Hematopoietic multipotent progenitor cell treated with erythropoietin and hydrocortisone succinate and interleukin-3 and kit ligand, for 17 days (in vitro differentiated cells): ENCODE data around the gene CNOT2.
A peak's percentile ranks its signal among the peaks of the same experiment; 100 is the strongest.

Experiments
- DNase-seq: peaks from one replicate; pipeline ENCODE4 v3.0.0-alpha.2; 2015; ENCODE audit warnings: low spot score

CNOT2 gene

GRCh38 chr12:70242695-70243509 is at the start of gene CNOT2:
CNOT2 (plus strand) TSS chr12:70243433; CDS start chr12:70278227, 34,794 bp downstream.
- DNase-seq, result peak; percentile 88

GRCh38 chr12:70194076-70194475 is 49.2 kb upstream of the CNOT2 start:
- DNase-seq, result no peak

GRCh38 chr12:70196811-70197281 is 46.4 kb upstream of the CNOT2 start:
- DNase-seq, result no peak

DNA sequence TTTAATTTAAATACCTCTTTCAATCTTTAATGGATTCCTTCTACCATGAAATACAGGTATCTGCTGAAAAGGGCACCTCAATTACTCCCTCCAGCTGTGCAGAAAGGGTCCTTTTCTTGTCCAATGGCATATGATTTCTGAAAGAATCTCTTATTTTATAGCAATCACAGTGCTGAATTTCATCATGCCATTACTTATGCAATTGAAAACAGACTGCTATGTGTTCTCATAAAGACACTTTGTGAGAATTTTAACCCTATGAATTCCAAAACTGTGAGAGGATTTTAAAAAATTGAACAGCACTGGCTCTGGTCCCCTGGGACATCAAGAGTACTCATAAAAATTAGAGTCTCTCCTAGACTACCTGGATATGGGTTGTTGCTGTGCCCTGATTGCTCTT is 45.9 kb upstream of the CNOT2 start:
- DNase-seq, result no peak

- no peak for DNase-seq
Measured at GRCh38 chr12:70213707-70214106, 29.5 kb upstream of the CNOT2 start.

- DNase-seq, result no peak
Measured at GRCh38 chr12:70214972-70215617, 28.1 kb upstream of the CNOT2 start.

DNA sequence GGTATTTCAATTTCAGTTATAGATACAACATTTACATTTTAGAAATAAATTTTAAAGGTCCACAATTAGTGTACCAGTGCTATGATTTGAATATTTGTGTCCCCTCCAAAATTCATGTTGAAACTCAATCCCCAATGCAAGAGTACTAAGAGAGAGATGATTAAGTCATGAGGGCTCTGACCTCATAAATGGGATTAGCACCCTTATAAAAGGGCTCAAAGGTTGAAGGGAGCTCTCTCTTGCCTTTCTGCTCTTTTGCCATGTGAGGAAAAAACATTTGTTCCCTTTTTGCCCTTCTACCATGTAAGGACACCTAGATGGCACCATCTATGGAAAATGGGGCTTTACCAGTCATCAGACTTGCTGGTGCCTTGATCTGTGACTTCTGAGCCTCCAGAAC is 25.8 kb upstream of the CNOT2 start:
- DNase-seq, result no peak

DNA sequence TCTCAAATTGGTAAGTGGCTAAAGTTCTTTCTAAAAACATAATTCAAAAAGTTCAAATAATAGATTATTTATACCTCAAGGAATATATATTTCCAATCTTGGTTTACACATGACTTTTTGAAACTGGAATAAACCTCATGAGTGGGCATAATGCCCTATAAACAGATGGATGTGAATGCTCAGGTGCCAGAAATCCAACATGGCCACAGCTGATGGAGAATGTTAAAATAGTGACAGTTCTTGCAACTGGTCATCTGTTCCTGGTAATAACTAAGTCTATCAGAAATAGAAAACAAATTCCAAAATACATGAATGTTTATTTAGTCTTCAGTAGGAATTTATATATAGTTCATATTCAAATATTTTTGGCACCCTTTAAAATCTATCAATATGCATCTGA is 21.6 kb upstream of the CNOT2 start:
- no peak for DNase-seq

DNA sequence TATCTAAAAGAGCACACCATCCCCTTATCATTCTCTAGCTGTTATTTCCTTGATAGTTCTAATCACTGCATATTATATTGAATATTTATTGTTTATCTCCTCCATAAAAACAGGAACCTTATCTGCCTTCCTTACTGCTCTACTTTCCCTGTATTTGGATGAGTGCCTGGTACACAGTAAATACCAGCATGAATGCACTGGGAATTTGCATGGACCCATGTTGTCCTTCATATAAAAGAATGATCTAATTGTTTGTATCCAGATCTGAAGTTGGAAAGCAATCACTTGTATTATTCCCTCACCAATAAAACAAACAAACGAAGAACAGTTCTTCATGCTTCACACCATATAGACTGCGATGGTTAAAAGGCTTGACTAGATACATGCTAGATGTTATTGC is 15.3 kb upstream of the CNOT2 start:
- DNase-seq, result no peak

DNA sequence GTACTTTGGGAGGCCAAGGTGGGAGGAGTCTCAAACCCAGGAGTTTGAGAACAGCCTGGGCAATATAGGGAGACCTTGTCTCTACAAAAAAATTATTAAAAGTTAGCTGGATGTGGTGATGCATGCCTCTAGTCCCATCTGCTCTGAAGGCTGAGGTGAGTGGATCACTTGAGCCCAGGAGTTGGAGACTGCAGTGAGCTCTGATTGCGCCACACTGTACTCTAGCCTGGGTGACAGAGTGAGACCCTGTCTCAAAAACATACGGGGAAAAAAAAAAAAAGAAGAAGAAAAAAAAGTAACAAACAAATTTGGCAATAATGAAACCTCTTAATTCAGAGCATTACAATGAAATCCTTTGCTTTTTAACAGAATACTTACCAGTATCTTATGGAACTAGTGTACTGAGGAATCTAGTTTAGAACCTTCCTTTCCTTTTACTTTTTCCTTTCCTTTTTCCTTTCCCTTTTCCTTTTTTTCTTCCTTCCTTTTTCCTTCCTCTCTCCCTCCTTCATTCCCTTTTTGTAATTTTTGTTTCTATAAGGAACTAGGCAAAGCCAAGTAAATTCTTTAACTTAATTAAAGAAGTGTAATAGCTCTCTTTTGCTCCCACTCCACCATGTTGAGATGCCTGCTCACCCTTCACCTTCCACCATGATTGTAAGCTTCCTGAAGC is 12.2 kb upstream of the CNOT2 start:
- no peak for DNase-seq

DNA sequence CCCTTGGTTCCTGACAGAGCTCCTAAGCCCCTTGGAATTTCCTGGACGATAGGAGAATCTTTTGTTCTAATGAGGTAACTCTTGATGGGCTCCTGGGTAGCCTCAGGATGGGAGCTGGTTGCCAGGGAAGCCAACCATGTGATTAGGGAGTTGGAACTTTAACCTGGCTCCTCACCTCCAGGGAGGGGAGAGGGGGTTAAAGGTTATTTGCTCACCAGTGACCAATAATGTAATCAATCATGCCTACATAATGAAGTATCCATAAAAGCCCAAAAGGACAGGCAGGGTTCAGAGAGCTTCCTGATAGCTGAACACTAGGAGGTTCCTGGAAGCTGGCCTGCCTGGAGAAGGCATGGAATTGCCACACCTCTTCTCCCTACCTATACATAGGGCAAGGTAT is 6.2 kb upstream of the CNOT2 start:
- no peak for DNase-seq

DNA sequence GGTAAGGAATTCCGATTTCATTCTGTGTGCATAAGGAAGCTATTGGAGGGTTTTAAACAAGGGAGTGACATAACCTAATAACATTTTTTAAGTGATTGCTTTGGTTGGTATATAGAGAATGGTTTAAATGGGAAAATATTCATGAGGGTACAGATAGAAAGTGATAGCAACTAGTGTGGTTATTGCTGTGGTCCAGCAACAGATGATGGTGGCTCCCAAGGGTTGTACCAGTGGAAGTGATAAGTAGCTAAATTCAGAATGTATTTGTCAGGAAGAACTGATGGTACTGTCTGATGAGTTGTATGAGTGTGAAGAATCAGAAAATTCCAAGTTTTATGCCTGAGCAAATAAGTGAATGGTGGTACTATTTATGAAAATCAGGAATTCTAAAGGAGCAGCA is 2.6 kb upstream of the CNOT2 start:
- no peak for DNase-seq

DNA sequence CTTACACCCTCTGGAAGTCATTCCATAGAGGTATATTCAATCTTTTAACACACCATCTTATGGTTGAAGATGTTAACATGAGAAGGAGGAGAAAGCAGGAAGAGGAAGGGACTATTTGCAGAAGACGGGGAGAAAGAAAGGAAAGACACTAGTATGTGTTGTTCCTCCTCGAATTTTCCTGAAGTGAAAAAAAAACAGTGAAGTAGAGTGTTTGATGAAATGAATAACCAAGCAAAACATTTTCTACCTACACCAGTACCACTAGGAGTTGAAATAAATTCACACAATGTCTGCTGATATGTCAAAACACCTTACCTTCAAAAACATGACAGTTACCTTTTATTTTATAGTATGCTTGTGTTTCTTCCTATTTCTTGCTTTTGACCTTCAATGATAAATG is 1.4 kb upstream of the CNOT2 start:
- no peak for DNase-seq

- peak; percentile 69 for DNase-seq
Measured at GRCh38 chr12:70243510-70244371, 508 bp downstream of the CNOT2 start.

DNA sequence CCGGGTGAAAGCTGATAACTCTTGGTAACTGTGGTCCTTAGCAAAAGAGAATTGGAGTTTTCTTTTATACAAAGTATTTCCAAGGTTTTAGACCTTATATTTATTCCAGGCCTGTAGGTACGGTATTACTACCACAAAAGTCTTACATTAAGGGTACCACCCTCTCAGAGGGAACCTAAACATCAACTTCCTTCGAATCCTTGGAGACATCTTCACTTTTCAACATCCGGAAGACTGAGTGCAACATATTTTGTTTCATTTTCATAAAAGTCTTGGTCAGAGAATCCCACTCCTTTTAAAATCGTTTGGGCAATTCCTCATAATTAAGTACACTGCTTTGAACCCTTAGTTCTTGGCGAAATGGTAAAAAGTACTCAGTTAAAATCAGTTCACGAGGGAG is 1.2 kb downstream of the CNOT2 start:
- DNase-seq, result no peak

- no peak for DNase-seq
Measured at GRCh38 chr12:70245458-70245857, 2.2 kb downstream of the CNOT2 start.

DNA sequence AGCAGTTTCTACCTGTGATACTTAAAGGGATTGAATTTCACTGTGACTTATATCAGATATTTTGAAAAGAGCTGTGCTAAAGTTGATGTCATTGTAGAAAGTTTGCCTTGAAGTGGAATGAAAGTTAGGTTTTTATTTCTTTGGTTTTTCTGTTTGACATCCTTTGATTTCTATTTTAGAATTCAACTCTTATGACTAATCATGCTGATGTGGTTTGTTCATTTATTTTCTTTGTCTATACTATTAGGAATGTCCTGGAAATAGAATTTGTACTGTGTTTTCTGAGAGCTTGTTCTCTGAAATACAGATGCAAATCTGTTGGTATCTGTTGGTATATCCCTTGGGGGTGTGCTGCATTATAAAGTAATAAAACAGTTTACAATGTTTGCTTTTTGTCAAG is 3.3 kb downstream of the CNOT2 start:
- DNase-seq, result no peak

GRCh38 chr12:70247653-70248199 is 4.5 kb downstream of the CNOT2 start:
- DNase-seq, result no peak

- DNase-seq, result no peak
Measured at GRCh38 chr12:70248876-70249275, 5.6 kb downstream of the CNOT2 start.

DNA sequence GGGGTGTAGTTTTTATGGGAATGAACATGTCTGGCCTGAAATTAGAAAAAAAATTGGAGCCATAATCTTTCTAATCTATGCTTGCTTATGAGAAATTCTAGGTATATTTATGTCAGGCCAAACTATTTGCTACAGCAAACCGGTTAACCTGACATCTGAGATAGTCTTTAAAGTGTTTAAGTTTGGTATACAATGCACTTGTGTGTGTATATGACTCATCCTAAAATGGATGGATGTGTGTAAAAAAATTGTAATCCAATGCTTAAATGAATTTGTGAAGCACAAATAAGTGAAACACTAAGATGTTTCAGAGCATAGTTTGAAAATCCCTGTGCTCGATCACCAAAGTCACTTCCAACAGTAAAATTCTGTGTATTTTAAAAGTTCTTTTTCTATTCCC is 6.7 kb downstream of the CNOT2 start:
- no peak for DNase-seq

DNA sequence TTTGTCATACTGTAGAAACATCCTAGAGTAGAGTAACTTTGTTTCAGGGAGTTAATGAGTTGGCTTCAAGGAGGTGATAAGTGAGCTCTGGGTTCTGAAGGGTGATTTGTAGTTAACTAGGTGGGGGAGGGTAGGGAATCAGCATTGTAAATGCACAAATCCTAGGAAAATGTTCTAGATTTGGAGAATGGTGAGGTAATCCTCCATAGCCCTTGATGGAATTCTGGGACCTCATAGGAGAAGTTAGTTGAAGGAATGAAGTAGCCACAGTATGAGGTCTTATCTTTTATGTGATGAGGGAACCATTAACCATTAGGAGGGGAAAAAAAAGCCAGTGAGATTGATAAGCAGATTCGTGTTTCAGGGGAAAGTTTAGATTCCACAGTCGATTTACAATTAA is 8.0 kb downstream of the CNOT2 start:
- no peak for DNase-seq

GRCh38 chr12:70251661-70252060 is 8.4 kb downstream of the CNOT2 start:
- no peak for DNase-seq
